ENCODE data around the gene STXBP6. TPM values are rescaled to one million over a fixed set of nuclear protein-coding genes. Genes with fewer than 3 reads are reported as not detected.
"Not testable (repeated sequence)": the region's sequence is repeated elsewhere in the genome, so short reads cannot be mapped to it uniquely, and the experiment has no call there.

Gene STXBP6
- total RNA-seq, 1 experiment from 2014 or later = 0.27 TPM

DNA sequence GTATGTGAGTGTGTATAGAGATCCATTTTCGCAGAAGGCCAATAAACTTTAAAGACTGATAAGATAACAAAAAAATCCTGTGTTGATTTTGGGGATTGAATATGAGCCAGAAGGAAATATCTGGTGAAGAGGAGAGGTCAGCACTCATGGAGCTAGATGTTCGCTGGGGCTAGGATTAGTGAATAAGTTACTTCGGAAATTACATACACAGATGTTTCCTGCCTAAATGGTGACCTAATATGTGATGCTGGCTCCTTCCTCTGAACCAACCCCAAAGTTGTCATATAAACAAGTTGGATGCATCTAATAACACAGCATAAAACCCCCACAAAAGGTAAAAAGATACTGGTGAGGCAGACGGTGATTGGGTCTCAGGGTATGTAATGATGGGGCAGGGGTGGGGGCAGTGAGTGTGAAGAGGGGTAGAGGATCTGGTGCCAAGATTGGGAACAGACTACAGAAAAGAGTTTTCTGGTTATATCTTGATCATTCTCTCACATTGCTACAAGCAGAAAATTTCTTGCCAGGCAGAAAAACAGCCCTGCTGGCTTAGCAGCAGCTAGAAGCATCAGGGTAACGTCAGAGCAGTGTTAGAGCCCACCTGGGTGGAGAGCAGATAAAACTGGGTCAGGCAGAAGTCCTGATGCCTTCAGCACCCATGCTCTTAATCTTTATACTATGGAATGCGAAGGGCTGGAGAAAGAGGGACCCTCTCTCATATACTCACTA is 275.6 kb downstream of the STXBP6 start:
- no peak overlapping the region for H2AFZ ChIP-seq (ENCODE audit: low read depth, low read length, poor library complexity, severe bottlenecking)
- H3K4me2 ChIP-seq (ENCODE audit: low read length) = no peak overlapping the region
- no peaks in the 10 kb centered on the region for H3K27me3 ChIP-seq (ENCODE audit: insufficient read depth, low read length)
- no peaks in the 10 kb centered on the region for H3K9me2 ChIP-seq (ENCODE audit: insufficient read depth)
- no peak overlapping the region for H3K9ac ChIP-seq (ENCODE audit: low read length)
- BruUV-seq (replicated peaks) = no TSS peak
- DNase-seq (ENCODE audit: low read depth, low spot score) (no peak), ATAC-seq (no peak)
- H3K79me2 ChIP-seq (ENCODE audit: insufficient read depth, low read length) = no peaks in the 10 kb centered on the region
- H4K20me1 ChIP-seq (ENCODE audit: insufficient read depth) = no peaks in the 10 kb centered on the region
- peaks cover 0 to 6% of the 10 kb centered on the region in 2 experiments; a peak in 1 of 4 replicates for H3K9me3 ChIP-seq (ENCODE audit: control insufficient read depth in 1 of 2, insufficient read depth in 1 of 2, low read depth in 1 of 2, low read length in 2 of 2)
- H3K27ac ChIP-seq (ENCODE audit: low read depth, low read length) = no peak overlapping the region
- RAD21 ChIA-PET (ENCODE audit: low non-redundant PET in 1 of 2, low total read pairs in 2 of 2, uncharacterized antibody in 2 of 2, unreplicated experiment in 2 of 2) = no interaction called here
- TF ChIP-seq SRF (IDR thresholded peaks at IDR 0.05; ENCODE audit: low read depth) (no peak), FOSL1 (IDR thresholded peaks at IDR 0.05; ENCODE audit: low read depth) (no peak), TCF7L2 (IDR thresholded peaks at IDR 0.05; ENCODE audit: borderline replicate concordance, extremely low read depth, insufficient read depth, insufficient read length) (no peak), EZH2phosphoT487 (IDR thresholded peaks at IDR 0.05; ENCODE audit: borderline replicate concordance) (no peak)
- TF ChIP-seq, protein P1, sequence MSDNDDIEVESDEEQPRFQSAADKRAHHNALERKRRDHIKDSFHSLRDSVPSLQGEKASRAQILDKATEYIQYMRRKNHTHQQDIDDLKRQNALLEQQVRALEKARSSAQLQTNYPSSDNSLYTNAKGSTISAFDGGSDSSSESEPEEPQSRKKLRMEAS (IDR thresholded peaks at IDR 0.05) = no peak
- POLR2A ChIA-PET = no interaction called here
- no peak overlapping the region for H3K4me3 ChIP-seq (replicated peaks in 1 of 2; ENCODE audit: low read depth in 1 of 2, low read length in 2 of 2)
- H3K4me1 ChIP-seq (ENCODE audit: control insufficient read depth in 1 of 2, insufficient read depth in 2 of 2, low read length in 2 of 2) = no peaks in the 10 kb centered on the region
- intact Hi-C loops (cut with micrococcal nuclease) = no loop called here
- CTCF ChIA-PET = no interaction called here
- H3K36me3 ChIP-seq (ENCODE audit: control insufficient read depth in 1 of 2, insufficient read depth in 2 of 2, low read length in 2 of 2) = no peaks in the 10 kb centered on the region

DNA sequence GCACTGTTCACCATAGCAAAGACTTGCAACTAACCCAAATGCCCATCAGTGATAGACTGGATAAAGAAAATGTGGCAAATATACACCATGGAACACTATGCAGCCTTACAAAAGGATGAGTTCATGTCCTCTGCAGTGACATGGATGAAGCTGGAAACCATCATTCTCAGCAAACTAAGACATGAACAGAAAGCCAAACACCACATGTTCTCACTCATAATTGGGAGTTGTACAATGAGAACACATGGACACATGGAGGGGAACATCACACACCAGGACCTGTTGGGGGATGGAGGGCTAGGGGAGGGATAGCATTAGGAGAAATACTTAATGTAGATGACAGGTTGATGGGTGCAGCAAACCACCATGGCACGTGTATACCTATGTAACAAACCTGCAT is 276.4 kb downstream of the STXBP6 start:
- CTCF ChIA-PET; H4K20me1 ChIP-seq (ENCODE audit: insufficient read depth); H3K36me3 ChIP-seq (ENCODE audit: control insufficient read depth in 1 of 2, insufficient read depth in 2 of 2, low read length in 2 of 2); ATAC-seq; RAD21 ChIA-PET (ENCODE audit: low non-redundant PET in 1 of 2, low total read pairs in 2 of 2, uncharacterized antibody in 2 of 2, unreplicated experiment in 2 of 2); DNase-seq (ENCODE audit: low read depth, low spot score); H3K4me2 ChIP-seq (ENCODE audit: low read length); H3K9ac ChIP-seq (ENCODE audit: low read length); H2AFZ ChIP-seq (ENCODE audit: low read depth, low read length, poor library complexity, severe bottlenecking); H3K27me3 ChIP-seq (ENCODE audit: insufficient read depth, low read length); H3K4me3 ChIP-seq (replicated peaks in 1 of 2; ENCODE audit: low read depth in 1 of 2, low read length in 2 of 2); H3K79me2 ChIP-seq (ENCODE audit: insufficient read depth, low read length); H3K9me2 ChIP-seq (ENCODE audit: insufficient read depth); intact Hi-C loops (cut with micrococcal nuclease); BruUV-seq (replicated peaks); H3K4me1 ChIP-seq (ENCODE audit: control insufficient read depth in 1 of 2, insufficient read depth in 2 of 2, low read length in 2 of 2); H3K9me3 ChIP-seq (ENCODE audit: control insufficient read depth in 1 of 2, insufficient read depth in 1 of 2, low read depth in 1 of 2, low read length in 2 of 2); H3K27ac ChIP-seq (ENCODE audit: low read depth, low read length); POLR2A ChIA-PET: not testable (repeated sequence)

All from HCT116 (cell line).